Adrenal gland (tissue), 12 donors: ENCODE results near the gene RPP14. TPM values are rescaled to one million over a fixed set of nuclear protein-coding genes. Genes with fewer than 3 reads are reported as not detected.
"Not testable (repeated sequence)": the region's sequence is repeated elsewhere in the genome, so short reads cannot be mapped to it uniquely, and the experiment has no call there.

Experiments used
- DNase-seq, 7 donors: peaks; one replicate each; pipeline ENCODE4 v3.0.0-alpha.2; 2019 to 2020
- H3K27ac ChIP-seq, 5 donors: fragments of 200-600 bp; sonication (generic) in 4 of 5; 1 replicate in 3 of 5; 2 replicates in 2 of 5; pipeline versions ENCODE4 v1.5.1 to v1.8.0; 2016 to 2020; ENCODE audit warnings: mild to moderate bottlenecking in 1 of 5
- H3K27me3 ChIP-seq: fragments of 200-600 bp; 2 replicates; pipeline ENCODE4 v1.8.0; 2021
- H3K36me3 ChIP-seq, 2 donors: fragments of 200-600 bp; replicated peaks in 1 of 2; 1 replicate in 1 of 2; 2 replicates in 1 of 2; pipeline versions ENCODE4 v1.5.1 to v1.8.0; 2018 to 2022
- H3K4me1 ChIP-seq, 2 donors: fragments of 200-600 bp; replicated peaks in 1 of 2; 1 replicate in 1 of 2; 2 replicates in 1 of 2; pipeline versions ENCODE4 v1.5.1 to v1.8.0; 2018 to 2021
- H3K4me3 ChIP-seq, 4 donors: fragments of 200-600 bp; sonication (generic) in 3 of 4; one replicate each; pipeline ENCODE4 v1.5.1; 2016 to 2018
- H3K9me3 ChIP-seq, 3 donors: fragments of 200-600 bp; sonication (generic) in 1 of 3; replicated peaks in 1 of 3; 1 replicate in 2 of 3; 2 replicates in 1 of 3; pipeline versions ENCODE4 v1.5.1 to v1.8.0; 2016 to 2021
- CTCF ChIP-seq, 6 experiments: fragments of 450-650 bp in 4 of 6; fragments of 200-600 bp in 2 of 6; sonication (generic) in 1 of 6; IDR thresholded peaks; 1 replicate in 5 of 6; 2 replicates in 1 of 6; pipeline versions ENCODE4 v1.5.1 to v1.8.0; 2016 to 2021; ENCODE audit warnings: antibody characterized with exemption in 6 of 6, mild to moderate bottlenecking in 2 of 6, moderate library complexity in 1 of 6
- POLR2A ChIP-seq, 2 donors: fragments of 450-650 bp; IDR thresholded peaks; one replicate each; pipeline ENCODE4 v1.6.1; 2017; ENCODE audit warnings: antibody characterized with exemption in 2 of 2, mild to moderate bottlenecking in 2 of 2, moderate library complexity in 1 of 2
- WGBS, 4 donors: extraction: QIAGEN DNeasy Blood & Tissue Kit in 2 of 4; methylation state at CpG; one replicate each; pipeline versions ENCODE4 v1.1.5 to v1.1.7; 2013 to 2017; 5-methylcytosine and 5-hydroxymethylcytosine counted together
- intact Hi-C, 2 donors: fragments of 100-400 bp; cut with DNase I; formaldehyde crosslinking; loops; one replicate each; pipeline versions ENCODE4 v1.14.1 to v1.15.0; 2022 to 2023
- polyA plus RNA-seq, 3 donors: library from polyadenylated mRNA; stranded (reverse); fragments of 200-250 nt in 2 of 3; fragments of 350-450 nt in 1 of 3; fragmentation: Illumina TruSeq in 1 of 3; extraction: RNeasy Lipid Tissue Mini Kit (QIAGEN cat#74804) in 1 of 3; gene quantifications; one replicate each; pipeline ENCODE4 v1.2.3, GENCODE V29; 2013 to 2014
- total RNA-seq, 9 donors: library from RNA; depleted of rRNA in 4 of 9; stranded (reverse); fragments of >200 nt in 4 of 9; fragments of 120-200 nt in 1 of 9; fragmentation: NEBNext Ultra II Directional in 1 of 9; extraction: Animal tissue kit (Norgen Biotek cat#: 25700) in 1 of 9; gene quantifications; one replicate each; pipeline versions ENCODE4 v1.1.0 to v1.2.4, GENCODE V29; 2013 to 2023
- donor health status: healthy with polysubstance abuse.
- donor health status: Bipolar disorder and iron deficiency.
- donor health status: DM: yes; HTN: yes; CAD: no.
- donor health status: DM: no; HTN: no; CAD: no.
- donor health status: DM: no; HTN: no; CAD: no.
- donor health status: DM: yes; HTN: yes; CAD: no.

The RPP14 gene
- total and polyA plus RNA-seq, 12 donors = 9.2 to 23.2 (median 14.3) TPM

DNA sequence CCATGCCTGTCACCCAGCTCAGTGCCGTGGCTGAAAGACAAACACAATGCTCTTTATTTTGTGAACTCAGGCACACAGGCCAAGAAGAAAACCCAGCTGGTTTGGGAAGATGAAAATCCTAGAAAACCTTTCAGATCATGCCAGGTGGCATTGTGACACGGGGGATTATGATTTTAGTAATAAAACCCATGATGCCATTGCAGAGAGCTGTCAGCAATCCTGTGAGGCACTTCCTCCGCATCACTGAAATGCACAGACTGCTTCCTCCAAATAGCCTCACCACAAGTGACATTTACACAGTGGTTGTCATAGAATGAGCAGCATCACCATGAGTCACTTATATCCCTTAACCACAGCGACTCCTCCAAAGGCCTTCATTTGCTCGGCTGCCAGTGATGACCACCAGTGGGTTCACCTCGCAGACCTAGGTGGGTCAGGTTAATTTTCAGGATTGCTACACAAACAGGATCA is 45.7 kb upstream of the RPP14 start:
- H3K27me3 ChIP-seq = no peaks in the 10 kb centered on the region
- no peak overlapping the region for H3K27ac ChIP-seq
- intact Hi-C loops = no loop called here
- no peak for DNase-seq
- TF ChIP-seq CTCF (IDR thresholded peaks at IDR 0.05) = no peak
- TF ChIP-seq POLR2A (IDR thresholded peaks at IDR 0.05) = no peak
- H3K4me1 ChIP-seq = peaks cover 7 to 8% of the 10 kb centered on the region in 2 donors
- H3K36me3 ChIP-seq = peaks cover 0 to 11% of the 10 kb centered on the region in 2 donors
- WGBS, 4 donors = 81 to 89% (median 88%) methylated on average over 5 to 6 of the region's 6 CpGs
- H3K4me3 ChIP-seq = no peak overlapping the region
- H3K9me3 ChIP-seq = no peaks in the 10 kb centered on the region

GRCh38 chr3:58260733-58261132 is 45.3 kb upstream of the RPP14 start:
- intact Hi-C loops = no loop called here
- H3K4me3 ChIP-seq = no peak overlapping the region
- H3K27ac ChIP-seq = no peak overlapping the region
- WGBS, 4 donors = 90 to 95% (median 91%) methylated on average over 6 of the region's 6 CpGs
- DNase-seq = no peak
- peaks cover 7 to 8% of the 10 kb centered on the region in 2 donors for H3K4me1 ChIP-seq
- TF ChIP-seq POLR2A (IDR thresholded peaks at IDR 0.05) = no peak
- TF ChIP-seq CTCF (IDR thresholded peaks at IDR 0.05) = no peak
- no peaks in the 10 kb centered on the region for H3K27me3 ChIP-seq
- H3K9me3 ChIP-seq = no peaks in the 10 kb centered on the region
- H3K36me3 ChIP-seq = peaks cover 0 to 11% of the 10 kb centered on the region in 2 donors

- H3K4me3 ChIP-seq = no peak overlapping the region
- 83 to 89% (median 87%) methylated on average over 3 of the region's 3 CpGs for WGBS, 4 donors
- peaks cover 0 to 11% of the 10 kb centered on the region in 2 donors for H3K36me3 ChIP-seq
- no peaks in the 10 kb centered on the region for H3K4me1 ChIP-seq
- DNase-seq = no peak
- TF ChIP-seq CTCF (IDR thresholded peaks at IDR 0.05) (no peak), POLR2A (IDR thresholded peaks at IDR 0.05) (no peak)
- H3K27me3 ChIP-seq = no peaks in the 10 kb centered on the region
- intact Hi-C loops = no loop called here
- H3K9me3 ChIP-seq = no peaks in the 10 kb centered on the region
- H3K27ac ChIP-seq = no peak overlapping the region
Measured at GRCh38 chr3:58261954-58262666, 43.9 kb upstream of the RPP14 start.

- 58 to 79% (median 66%) methylated on average over 1 of the region's 1 CpG for WGBS, 4 donors
- DNase-seq = no peak
- peaks cover 0 to 13% of the 10 kb centered on the region in 2 donors for H3K36me3 ChIP-seq
- H3K4me1 ChIP-seq = no peaks in the 10 kb centered on the region
- intact Hi-C loops = no loop called here
- no peaks in the 10 kb centered on the region for H3K27me3 ChIP-seq
- H3K9me3 ChIP-seq = no peaks in the 10 kb centered on the region
- no peak overlapping the region for H3K4me3 ChIP-seq
- H3K27ac ChIP-seq = no peak overlapping the region
- no peak for TF ChIP-seq POLR2A (IDR thresholded peaks at IDR 0.05)
- no peak for TF ChIP-seq CTCF (IDR thresholded peaks at IDR 0.05)
Measured at GRCh38 chr3:58266577-58266976, 39.5 kb upstream of the RPP14 start.

DNA sequence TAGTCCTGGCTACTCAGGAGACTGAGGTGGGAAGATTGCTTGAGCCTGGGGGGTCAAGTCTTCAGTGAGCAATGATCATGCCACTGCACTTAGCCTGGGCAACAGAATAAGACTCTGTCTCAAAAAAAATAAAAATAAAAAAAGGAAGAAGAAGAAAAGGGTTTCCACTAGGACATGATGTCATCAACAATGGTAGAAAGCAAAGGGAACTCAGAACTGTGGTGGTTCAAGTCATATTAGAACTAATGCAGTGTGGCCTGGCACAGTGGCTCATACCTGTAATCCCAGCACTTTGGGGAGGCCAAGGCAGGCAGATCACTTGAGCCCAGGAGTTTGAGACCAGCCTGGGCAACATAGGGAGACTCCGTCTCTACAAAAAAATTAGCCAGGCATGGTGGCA is 38.5 kb upstream of the RPP14 start:
- H3K4me1 ChIP-seq, H3K27me3 ChIP-seq, DNase-seq, H3K9me3 ChIP-seq, H3K4me3 ChIP-seq, H3K27ac ChIP-seq, intact Hi-C loops: not testable (repeated sequence)
- 90 to 100% (median 100%) methylated on average over 1 of the region's 1 CpG for WGBS, 4 donors
- peaks cover 0 to 13% of the 10 kb centered on the region in 2 donors for H3K36me3 ChIP-seq
